DMS53 (cell line): ENCODE measurements around the gene KIF25.

Experiments used
- DNase-seq: peaks from one replicate; lab custom pipeline; 2025; lab: John Stamatoyannopoulos, UW

The KIF25 gene

DNA sequence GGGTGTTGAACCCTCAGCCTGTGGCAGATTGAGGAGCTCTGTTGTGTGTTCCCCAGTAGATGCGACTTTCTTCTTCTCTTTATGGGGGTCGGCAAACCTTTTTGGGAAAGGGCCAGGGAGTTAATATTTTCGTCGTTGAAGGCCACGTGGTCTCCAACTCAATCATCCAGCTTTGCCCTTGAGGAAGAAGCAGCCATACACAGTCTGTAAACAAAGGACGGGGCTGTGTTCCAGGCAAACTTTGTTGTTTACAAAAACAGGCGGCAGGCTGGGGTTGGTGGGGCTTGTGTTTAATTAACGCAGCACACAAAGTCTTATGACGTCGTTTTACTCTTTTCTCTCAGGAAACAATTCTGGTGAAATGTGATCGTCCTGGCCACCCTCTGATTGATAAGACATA, 20.2 kb downstream of the KIF25 start:
- DNase-seq = no peak

DNA sequence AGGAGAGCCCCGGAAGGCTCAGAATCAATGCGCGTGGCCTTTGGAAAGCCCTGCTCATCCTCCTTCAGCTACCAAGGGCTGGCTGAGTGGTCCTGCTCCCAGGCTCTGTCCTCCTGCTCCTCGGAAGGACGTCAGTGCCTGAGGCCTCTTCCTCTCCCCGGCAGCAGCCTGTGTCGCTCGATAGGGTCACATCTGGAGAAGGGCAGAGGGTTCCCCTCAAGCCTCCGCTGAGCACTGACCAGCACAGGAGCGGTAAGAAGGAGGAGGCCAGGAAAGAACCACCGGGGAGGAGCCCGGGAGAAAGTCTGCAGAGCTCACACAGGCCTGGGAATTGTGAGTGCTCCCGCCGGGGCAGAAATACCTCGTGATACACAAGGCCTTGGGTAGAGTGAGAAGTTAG, 21.2 kb downstream of the KIF25 start:
- no peak for DNase-seq

DNA sequence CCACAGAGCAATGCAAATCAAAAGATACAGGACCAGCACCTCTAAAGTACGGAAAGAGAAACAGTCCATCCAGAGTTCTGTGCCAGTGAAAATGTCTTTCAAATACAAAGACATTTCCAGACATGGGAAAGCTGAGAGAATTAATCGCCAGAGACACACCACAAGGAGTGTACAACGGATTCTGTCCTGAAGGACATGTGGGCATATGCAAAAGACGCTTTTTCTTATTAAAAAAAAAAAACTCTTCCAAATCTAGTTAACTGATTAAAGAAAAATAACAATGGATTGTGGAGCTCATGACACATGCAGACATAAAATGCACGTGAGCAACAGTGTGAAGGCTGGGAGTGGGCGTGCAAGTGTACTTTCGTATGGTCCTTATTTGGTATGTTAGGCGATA, 22.8 kb downstream of the KIF25 start:
- DNase-seq = no peak

DNA sequence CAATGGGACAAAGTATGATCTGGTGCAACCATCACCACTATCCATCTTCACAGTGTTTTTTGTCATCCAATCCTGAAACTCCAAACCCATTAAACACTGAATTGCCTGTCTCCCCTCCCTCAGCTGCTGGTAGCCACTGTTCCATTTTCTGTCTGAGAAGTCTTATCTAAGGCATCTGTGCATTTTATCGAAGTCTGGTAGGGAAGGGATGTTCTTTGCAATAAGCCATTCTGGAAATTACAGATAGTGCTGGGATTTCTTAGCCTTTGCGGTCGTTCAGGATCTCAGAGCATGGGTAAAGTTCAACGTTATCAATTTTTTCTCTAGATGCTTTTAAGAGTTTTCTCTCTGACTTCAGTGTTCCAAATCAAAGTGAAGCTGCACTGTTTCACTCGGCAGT, 24.1 kb downstream of the KIF25 start:
- DNase-seq = no peak

DNA sequence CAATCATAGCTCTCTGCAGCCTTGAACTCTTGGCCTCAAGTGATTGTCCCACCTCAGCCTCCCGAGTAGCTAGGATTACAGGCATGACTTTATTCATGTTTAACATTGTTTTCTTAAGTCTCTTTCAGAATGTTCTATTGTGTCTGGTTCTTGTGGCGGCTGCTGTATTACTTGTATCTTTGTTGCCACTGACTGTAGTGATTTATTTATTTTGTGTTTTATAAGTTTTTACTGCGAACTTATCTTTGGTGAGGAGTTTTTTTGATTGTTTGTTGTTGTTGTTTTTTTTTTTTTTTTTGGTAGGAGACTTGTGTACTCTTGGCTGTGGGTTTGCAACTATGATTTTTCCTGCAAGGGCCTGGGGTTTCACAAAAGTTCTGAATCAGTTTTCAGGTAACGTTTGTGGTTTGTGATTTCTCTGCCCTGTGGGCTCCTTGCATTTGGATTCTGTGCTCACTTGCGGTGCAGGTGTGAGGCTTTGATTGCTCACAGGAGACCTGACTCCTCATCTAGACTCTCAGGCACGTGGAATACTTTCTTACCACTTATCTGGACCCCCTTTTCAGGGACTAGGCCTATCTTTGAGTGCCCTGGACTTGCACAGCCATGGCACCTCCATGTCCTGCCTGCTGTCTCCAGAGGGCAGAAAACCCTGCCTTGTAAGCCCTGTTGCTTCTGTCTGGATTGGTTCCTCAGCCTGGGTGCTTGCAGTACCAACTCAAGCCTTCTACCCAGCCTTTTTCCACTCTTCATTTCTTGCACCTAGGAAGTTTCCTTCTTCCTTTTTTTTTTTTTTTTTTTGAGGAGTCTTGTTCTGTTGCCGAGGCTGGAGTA, 25.2 kb downstream of the KIF25 start:
- no peak for DNase-seq

DNA sequence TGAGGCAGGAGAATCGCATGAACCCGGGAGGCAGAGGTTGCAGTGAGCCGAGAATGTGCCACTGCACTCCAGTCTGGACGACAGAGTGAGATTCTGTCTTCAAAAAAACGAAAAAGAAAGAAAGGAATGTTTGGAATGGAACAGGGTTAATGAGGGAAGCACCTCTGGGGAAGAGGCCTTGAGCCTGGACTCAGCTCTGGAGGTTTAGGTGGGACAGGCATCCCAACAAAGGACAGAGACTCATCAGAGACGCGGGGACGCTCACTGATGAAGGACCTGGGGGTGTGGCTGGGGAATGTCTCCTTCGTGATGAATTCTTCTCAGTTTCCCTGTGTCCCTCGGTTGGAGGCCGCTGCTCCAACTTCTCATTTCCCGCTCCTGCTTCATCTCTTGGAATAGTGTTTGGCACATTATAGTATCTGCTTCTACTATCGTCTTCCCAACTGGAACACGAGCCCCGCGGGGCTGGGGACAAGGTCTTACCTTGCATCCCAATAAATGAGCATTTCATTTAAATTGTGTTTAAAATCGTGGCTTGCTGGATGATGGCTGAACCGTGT, 27.6 kb downstream of the KIF25 start:
- no peak for DNase-seq

DNA sequence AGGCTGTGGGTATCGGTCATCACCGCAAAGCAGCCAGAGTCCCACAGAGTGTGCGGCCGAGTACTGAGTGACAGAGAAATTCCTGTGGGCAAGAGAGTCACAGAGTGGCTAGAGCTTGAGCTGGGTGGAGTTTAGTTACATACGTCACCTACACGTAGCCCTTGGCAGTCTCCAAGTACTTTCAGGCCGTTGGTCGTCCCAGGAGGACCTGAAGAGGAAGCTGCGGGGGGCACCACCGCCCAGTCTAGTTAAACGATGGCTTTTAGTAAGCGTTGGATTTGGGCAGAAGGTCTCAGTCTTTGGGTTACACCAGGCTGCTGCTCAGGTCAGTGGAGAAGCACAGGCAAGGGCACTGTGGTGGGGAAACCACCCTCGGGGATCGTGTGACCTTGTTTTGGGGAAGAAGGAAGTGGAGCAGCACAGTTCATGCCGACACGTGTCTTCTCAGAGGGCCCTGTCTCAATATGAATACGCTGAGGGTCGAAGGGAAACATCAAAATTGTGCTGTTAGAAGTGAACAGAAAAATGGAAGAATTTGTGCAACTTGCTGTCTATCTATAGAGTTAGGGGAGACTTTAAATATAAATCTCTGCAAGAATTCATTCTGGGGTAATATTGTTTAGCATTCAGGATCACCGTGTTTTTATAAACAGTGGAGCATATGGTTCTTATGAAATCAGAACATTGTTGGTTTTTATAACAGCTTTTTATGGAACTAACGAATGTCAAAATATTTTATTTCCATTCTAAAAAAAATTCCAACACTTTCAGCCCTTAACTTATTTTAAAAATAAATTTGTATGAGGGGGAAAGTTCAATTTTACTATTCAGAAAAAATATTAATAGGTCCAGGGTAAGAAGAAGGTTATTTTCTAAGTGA, 28.6 kb downstream of the KIF25 start:
- no peak for DNase-seq

DNA sequence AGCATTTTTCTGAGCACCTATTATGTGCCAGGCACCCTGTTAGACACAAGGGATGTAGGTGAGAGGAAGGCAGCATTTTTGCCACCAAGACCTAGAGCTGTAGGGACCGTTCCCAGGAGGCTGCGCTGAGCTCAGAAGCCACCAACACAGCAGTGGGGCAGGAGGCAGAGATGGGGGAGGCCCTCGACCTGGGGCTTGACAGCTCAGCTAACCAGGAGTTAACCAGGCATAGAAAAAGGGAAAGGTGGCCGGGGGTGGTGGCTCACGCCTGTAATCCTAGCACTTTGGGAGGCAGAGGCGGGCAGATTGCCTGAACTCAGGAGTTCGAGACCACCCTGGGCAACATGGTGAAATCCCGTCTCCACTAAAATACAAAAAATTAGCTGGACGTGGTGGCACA, 29.5 kb downstream of the KIF25 start:
- DNase-seq = no peak

DNA sequence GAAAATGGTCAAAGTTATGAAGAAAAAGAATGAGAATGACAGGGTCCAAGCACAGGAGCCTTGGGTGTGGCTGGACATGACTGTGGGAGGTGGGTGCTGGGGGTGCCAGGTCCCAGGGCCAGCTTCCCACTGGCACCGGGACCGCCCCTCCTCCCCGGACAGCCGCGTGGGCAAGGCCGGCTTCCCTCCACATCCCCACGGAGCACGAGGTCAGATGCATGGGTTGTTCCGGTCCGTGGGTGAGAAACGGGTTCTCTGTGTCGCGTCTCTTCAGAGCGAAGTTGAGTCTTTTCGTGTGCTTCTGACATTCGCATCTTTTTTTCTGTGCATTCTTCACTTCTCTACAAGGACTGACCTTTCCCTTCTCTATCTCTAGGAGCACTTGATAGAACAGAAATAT, 30.1 kb downstream of the KIF25 start:
- DNase-seq = no peak

DNA sequence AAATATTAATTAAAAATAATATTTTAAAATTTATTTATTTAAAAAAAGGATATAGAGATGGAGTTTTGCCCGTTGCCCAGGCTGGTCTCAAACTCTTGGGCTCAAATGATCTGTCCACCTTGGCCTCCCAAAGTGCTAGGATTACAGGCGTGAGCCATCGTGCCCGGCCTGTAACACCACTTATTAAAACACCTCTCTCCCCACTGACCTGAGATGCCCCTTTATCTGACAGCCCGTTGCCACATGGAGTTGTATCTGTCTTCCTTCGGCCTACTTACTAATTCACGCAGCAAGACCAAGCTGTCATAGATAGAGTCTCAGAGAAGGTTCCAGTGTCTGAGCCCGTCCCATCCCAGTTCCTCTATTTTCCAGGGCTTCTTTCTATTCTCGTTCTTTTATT, 30.7 kb downstream of the KIF25 start:
- DNase-seq = no peak

DNA sequence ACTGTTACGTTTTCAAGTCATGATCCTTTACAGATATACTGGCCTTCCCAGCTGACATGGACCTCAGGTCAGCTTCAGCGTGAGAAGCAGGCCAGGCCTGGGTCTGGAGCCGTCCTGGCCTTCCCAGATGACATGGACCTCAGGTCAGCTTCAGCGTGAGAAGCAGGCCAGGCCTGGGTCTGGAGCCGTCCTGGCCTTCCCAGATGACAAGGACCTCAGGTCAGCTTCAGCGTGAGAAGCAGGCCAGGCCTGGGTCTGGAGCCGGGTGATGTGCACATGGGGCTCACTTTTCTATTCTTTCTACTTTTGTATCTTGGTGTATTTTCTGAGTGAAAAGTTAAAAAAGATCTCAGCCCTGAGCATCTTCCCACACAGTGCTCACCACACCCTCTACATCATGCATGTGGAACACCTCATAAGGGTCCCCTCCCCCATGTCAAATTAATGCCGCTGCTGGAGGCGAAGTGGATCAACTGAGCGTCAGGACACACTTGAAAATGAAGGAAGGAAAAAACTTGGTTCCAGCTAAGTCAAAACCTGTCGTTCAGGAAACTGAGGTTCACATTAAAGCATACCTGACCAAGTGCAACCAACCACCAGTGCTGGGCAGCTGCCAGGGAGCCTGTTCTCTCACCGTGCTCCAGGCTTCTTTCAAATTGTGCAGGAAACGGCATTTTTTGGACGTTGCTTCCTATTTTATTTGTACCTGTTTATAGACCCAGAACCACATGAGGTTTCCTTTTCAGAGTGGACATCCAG, 32.2 kb downstream of the KIF25 start:
- no peak for DNase-seq

DNA sequence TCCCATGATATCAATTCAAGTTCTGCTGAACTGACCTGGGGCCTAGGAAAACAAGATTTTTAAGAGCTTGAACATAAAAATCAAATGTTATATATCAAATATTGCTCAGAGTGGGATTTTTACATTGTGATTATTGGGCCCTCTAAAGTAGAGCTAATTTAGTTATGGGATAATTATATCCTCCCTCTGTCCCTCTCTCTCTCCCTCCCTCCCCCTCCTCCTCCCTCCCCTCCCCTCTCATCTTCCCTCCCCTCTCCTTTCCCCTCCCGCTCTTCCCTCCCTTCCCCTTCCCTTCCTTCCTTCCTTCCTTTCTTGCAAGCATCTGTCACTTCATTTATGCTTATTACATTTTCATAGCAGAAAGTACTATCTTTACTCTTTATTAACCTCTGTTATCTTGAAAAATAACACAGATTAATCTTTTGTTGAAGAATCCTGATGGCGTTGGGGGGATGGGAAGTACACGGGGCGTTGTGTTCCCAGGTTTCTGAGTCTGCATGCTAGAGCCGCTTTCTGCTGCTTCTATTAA, 32.8 kb downstream of the KIF25 start:
- DNase-seq = no peak

DNA sequence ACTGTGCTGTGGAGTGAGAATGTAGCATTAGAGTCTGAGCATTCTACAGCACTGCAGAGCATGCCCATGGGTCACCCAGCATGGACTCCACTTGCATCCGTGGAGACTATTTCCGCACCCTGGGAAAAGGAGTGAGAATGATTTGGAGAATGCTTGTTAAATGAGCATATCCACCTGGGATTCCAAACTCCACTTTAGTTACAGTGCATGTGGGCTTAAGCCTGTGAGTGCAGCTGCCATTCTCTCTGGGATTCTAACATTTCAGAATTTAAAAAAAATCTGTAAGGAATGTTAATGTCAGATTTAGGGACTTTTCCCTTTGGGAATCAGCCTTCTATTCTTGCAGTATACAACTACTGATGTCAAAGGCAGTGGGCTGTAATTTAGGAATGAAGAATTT, 33.4 kb downstream of the KIF25 start:
- no peak for DNase-seq

DNA sequence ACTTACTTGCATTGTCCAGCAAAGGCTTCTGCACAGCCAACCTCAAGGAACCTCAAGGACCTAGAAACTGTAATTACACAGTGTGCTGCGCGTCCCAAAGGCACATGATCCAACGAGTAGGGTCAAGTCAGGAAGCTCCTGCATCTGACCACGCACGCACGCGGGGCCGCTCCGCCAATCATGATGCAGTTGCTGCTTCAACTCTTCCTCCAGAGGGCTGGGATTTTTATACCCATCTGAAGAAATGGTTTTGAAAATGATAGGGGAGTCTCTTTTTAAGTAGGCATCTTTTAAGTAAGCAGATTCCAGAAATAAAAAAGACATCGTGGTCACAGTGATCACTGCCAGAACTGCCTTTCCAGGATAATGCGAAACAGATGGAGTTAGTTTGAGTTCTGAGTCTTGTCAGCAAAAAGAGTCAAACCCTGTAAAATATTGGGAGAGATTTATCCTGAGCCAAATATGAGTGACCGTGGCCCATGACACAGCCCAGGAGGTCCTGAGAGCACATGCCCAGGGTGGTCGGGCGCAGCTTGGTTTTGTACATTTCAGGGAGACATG, 34.0 kb downstream of the KIF25 start:
- no peak for DNase-seq

DNA sequence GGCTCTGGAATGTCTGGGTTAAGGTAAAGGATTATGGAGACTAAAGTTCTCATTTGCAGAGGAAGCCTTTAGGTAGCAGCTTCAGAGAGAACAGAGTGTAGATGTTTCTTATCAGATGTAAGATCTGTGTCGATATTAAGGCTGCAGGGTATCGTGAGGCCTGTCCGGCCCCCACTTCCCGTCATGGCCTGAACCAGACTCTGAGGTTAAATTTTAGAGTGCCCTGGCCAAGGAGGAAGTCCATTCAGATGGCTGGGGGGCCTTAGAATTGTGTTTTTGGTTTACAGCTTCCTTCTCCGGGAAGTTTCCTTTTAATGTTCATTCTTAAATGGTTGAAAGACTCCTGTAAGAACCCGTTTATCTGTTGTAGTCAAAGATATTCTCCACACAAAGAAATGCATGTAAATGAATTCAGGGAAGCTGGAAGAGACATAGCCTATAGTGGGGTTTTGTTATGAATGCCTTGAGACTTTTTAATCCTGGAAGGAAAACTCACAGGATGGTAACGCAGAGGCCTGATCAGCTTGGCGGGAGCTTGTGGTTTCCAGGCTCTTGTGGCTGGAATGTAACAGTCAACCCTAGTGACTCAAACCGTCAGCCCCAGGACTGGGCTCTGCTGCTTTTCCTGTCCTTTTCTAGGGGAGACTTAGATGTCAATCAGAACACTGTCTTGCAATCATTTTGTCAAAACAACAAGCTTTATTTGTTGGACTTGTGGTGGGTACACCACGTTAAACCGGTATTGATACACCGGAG, 34.7 kb downstream of the KIF25 start:
- no peak for DNase-seq

DNA sequence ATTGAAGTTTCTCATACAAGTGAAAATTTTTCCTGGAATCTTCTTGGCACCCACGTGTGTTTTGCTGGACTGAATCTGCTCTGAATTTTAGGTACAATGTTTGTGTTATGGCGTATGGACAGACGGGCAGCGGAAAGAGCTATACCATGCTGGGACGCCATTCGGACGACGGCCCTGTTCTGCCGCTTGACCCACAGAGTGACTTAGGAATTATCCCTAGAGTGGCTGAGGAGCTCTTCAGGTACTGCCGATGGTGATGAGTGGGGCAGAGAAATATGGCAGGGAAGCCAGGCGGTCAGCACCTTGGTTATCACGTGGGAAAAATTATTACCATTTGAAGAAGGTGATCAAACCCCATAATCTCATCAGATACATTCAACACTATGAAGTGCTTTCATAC, 36.3 kb downstream of the KIF25 start:
- DNase-seq = no peak

DNA sequence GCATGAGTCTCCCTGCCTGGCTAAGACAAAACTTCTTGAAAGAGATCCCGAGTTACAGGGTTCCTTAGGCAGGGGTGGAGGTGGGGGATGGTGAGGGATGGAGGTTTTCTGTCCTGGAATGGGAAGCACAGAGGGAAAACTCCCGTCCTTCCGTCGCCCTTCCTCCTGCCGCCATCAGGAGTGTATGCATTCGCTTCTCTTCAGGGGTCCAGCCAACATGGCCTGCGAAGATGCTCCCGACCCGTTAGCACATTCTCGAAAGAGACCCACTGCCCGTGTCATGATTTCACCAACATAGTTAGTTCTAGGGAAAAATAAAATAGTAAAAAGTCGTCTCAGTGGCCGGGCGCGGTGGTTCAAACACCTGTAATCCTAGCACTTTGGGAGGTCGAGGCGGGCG, 37.1 kb downstream of the KIF25 start:
- no peak for DNase-seq

DNA sequence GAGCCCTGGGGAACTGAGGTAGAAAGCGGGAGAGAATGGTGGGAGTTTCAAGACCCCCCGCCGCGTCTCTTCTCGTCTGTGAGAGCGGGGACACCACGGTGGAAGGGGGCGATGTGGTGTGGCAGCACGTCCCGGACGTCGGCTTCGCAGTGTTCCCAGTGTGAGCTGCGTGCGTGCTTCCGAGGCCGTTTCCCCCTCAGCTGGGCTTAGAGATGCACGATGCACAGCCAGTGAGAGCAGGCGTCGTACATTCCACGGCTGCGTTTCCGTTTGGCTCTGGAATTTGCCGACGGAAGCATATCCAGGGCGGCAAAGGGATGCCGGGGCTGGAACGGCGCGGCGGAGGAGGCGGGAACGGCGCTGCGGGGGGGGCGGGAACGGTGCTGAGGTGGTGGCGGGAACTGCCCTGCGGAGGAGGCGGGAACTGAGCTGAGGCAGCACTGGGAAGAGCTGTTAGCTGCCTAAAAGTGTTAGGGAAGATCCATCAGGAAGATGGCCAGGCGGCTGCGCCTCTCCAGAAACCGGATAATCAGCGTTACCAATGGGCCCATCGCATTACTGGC, 37.7 kb downstream of the KIF25 start:
- peak; percentile 88 for DNase-seq

DNA sequence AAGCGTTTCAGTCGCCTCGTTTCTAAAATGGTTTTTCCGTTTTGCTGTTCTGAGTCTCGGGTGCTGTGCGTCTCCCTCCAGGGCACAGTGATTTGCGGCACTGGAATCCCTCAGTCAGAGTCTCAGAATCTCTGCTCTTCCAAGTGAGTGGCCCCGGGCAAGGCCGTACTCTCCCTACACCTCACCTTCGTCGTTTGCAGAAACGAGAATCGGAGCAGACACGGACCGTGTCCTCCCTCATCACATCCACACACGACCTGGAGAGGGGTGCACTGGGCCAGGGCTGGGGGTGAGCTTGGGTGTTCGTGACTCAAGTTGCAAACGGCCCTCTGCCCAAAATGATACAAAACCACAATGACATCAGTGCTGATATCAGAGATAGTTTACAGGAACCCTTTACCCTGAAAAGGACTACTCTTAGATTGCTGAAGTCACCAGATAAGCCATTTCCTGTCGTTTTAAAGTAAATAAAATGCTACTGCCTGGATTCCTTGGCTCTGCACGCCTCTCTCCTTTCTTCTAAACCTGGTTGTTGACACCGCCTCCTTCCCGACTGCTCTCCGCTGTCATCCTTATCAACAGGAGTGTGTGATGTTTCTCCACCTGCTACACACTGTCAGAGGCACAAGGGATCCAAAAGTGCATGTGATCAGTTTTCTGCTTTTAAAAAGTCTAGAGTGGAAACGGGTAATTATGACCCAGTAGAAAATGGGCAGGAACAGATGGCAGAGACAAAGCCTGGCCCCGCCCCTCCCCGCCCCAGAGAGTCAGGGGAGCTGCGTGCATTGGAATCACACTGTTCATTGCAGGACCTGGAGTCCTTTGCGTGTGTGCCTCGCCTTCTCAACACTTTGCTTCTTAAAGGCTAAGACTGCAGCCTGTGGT, 38.4 kb downstream of the KIF25 start:
- peak; percentile 73 for DNase-seq

DNA sequence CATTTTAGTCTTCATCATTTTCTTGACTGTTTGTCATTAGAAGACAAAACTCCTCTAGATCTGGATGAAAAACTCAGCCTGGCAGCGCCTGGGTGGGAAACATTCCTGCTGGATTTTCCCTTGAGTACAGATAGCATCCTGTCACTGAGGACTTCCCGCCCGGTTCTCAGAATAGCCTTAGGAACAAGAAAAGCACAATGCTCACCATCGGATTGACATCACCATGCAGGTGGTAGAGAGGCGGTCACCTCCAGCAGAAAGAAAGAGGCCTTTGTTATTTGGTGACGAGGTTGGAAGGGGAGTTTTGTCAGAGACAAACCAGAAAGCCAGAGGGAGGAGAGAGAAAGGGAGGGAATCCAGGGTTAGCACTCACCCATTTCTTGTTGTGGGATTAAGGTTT, 39.8 kb downstream of the KIF25 start:
- no peak for DNase-seq
